ENCODE measurements around the gene SLC25A2.
A peak's percentile ranks its signal among the peaks of the same experiment; 100 is the strongest.
"Not testable (repeated sequence)": the region's sequence is repeated elsewhere in the genome, so short reads cannot be mapped to it uniquely, and the experiment has no call there.

The SLC25A2 gene

DNA sequence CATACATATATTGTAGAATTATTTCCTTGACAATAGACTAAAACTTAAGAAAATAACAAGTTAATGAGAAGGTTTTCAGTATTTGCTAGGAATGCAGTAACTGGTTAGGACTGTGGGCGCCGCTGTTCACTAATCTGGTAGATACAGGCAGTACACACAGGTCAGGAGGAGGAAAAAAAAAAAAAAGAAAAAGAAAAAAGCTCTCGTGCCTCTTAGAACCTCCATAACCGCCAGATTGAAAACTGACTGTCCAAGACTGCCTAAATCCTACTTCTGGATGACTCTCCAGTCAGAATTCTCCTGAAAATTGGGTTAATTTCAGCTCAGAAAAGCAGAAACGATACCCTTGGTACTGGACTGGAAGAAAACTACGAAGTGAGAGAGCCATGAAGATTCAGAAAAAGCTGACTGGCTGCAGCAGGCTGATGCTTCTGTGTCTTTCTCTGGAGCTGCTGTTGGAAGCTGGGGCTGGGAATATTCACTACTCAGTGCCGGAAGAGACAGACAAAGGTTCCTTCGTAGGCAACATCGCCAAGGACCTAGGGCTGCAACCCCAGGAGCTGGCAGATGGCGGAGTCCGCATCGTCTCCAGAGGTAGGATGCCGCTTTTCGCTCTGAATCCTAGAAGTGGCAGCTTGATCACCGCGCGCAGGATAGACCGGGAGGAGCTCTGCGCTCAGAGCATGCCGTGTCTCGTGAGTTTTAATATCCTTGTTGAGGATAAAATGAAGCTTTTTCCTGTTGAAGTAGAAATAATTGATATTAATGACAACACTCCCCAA, 26.6 kb upstream of the SLC25A2 start, which contains the start of gene PCDHGA1:
Gene PCDHGA1 (plus strand): TSS at position 216 of the 782 bp plus-strand sequence.
- Histone ChIP-seq H3K4me3 (ENCODE audit: low read length) (no peak within 1 kb of the TSS), H3K27ac (ENCODE audit: low read length) (no peak within 1 kb of the TSS), H3K9me3 (ENCODE audit: control insufficient read depth, low read depth, low read length) (peaks cover 8% of the 10 kb centered on the region), H3K9ac (ENCODE audit: low read length) (no peak within 1 kb of the TSS), H3K36me3 (ENCODE audit: control insufficient read depth, low read depth, low read length) (no peaks in the 10 kb centered on the region), H3K27me3 (ENCODE audit: control insufficient read depth, insufficient read depth, low read length) (no peaks in the 10 kb centered on the region), H3K4me1 (ENCODE audit: control insufficient read depth, low read depth, low read length) (no peaks in the 10 kb centered on the region)

GRCh38 chr5:141328231-141328630, 24.4 kb upstream of the SLC25A2 start:
- no peaks in the 10 kb centered on the region for H3K36me3 ChIP-seq (ENCODE audit: control insufficient read depth, low read depth, low read length)
- no peak overlapping the region for H3K4me3 ChIP-seq (ENCODE audit: low read length)
- peaks cover 8% of the 10 kb centered on the region for H3K9me3 ChIP-seq (ENCODE audit: control insufficient read depth, low read depth, low read length)

DNA sequence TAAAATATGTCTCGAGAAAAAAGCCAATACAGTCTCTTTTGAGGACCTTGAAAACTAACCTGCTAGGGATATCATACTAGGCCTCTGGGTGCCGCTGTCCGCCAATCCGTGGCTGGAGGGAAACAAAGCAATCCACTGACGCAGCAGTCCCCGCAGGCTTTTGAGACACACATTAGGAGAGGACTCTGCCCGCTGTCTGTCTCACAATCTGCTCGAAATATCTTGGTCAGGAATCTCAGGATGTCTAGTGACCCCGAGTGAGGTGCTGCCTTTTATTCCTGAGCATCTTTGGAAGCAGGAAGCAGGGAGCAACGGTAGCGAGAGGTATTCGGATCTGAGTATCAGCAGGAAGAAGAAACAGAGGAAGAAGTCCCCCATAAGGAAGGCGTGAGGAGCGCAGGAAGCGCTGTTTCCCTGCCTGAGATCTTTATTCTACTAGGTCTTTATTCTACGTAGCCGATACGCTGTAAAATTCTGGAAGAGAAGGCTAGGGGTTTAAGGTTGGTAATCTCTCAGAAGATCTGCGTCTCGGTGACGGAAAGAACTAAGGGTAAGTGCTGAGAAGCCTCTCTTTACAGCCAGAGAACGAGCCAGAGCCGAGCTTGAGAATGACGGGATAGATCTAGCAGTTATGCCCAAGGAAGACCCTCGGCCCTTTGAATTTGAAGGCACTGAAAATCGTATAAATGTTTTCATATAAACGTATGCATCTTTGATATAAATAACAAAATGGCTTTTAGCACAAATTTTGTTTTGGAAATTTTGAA, 22.4 kb upstream of the SLC25A2 start:
- peak overlapping the region; percentile 57 for H3K9ac ChIP-seq (ENCODE audit: low read length)
- peak overlapping the region; percentile 55 for H3K27ac ChIP-seq (ENCODE audit: low read length)
- no peaks in the 10 kb centered on the region for H3K36me3 ChIP-seq (ENCODE audit: control insufficient read depth, low read depth, low read length)
- peaks cover 4% of the 10 kb centered on the region for H3K9me3 ChIP-seq (ENCODE audit: control insufficient read depth, low read depth, low read length)
- peak overlapping the region; percentile 64 for H3K4me3 ChIP-seq (ENCODE audit: low read length)
- no peaks in the 10 kb centered on the region for H3K4me1 ChIP-seq (ENCODE audit: control insufficient read depth, low read depth, low read length)
- H3K27me3 ChIP-seq (ENCODE audit: control insufficient read depth, insufficient read depth, low read length), result no peaks in the 10 kb centered on the region

More at GRCh38 chr5:141328231-141328630, 24.4 kb upstream of the SLC25A2 start:
- no peaks in the 10 kb centered on the region for H3K4me1 ChIP-seq (ENCODE audit: control insufficient read depth, low read depth, low read length)
- no peaks in the 10 kb centered on the region for H3K27me3 ChIP-seq (ENCODE audit: control insufficient read depth, insufficient read depth, low read length)
- H3K9ac ChIP-seq (ENCODE audit: low read length), result no peak overlapping the region
- H3K27ac ChIP-seq (ENCODE audit: low read length), result no peak overlapping the region

- H3K9me3 ChIP-seq (ENCODE audit: control insufficient read depth, low read depth, low read length), result peaks cover 23% of the 10 kb centered on the region
- H3K9ac ChIP-seq (ENCODE audit: low read length), result no peak overlapping the region
- no peaks in the 10 kb centered on the region for H3K27me3 ChIP-seq (ENCODE audit: control insufficient read depth, insufficient read depth, low read length)
- H3K27ac ChIP-seq (ENCODE audit: low read length), result no peak overlapping the region
- H3K36me3 ChIP-seq (ENCODE audit: control insufficient read depth, low read depth, low read length), result peaks cover 20% of the 10 kb centered on the region
- H3K4me1 ChIP-seq (ENCODE audit: control insufficient read depth, low read depth, low read length), result no peaks in the 10 kb centered on the region
- H3K4me3 ChIP-seq (ENCODE audit: low read length), result no peak overlapping the region
Observed at GRCh38 chr5:141322261-141322660, 18.4 kb upstream of the SLC25A2 start.

DNA sequence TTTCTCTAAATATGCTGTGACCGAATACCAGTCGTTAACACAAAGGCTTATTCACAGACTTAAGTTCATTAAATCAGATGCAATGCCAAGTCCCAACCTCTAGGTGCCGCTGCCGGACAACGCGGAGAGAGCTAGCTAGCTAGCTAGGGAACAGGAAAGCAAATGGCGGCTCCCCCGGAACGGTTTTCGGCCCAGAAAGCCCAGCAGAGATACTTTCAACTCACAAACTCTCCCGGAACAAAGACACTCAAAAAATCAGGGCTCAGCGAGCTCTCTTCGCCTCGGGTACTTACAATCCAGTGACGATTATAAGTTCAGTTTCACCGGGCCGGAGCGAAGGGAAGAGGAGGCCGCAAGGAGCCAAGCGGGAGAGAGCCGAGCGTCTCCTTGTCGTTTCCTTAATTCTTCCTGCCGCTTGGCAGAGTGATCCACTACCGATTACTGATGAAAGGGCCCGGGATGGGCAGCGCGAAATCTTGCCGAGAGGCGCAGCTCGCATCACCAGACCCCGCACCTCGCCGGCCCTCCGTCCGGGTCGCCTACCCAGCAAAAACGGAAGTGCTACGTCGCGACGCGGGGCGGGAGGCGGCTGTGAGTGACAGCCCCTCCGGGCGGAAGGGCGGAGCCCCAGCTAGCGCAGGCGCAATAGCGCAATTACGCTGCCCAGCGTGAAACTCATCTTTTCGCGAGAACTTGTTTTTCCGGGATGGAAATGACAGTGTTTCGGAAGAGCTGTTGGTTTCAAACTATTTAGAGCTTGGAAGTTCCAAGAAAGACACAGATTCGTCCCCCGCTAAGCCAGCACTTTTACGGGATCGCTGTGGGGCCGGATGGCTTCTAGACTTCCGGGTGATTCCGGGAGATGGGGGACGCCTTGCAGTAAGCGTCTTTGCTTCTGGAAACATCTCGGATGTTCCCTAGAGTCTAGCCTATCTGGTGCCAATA, 16.6 kb upstream of the SLC25A2 start, which contains the start of gene TAF7:
Gene TAF7 (minus strand): TSS at position 560 of the 945 bp plus-strand sequence. CDS start 740 bp downstream, outside the sequence.
- peaks cover 28% of the 10 kb centered on the region for H3K36me3 ChIP-seq (ENCODE audit: control insufficient read depth, low read depth, low read length)
- no peaks in the 10 kb centered on the region for H3K4me1 ChIP-seq (ENCODE audit: control insufficient read depth, low read depth, low read length)
- peak within 1 kb of the TSS; percentile 96 for H3K4me3 ChIP-seq (ENCODE audit: low read length)
- no peaks in the 10 kb centered on the region for H3K27me3 ChIP-seq (ENCODE audit: control insufficient read depth, insufficient read depth, low read length)
- peak within 1 kb of the TSS; percentile 98 for H3K9ac ChIP-seq (ENCODE audit: low read length)
- peak within 1 kb of the TSS; percentile 97 for H3K27ac ChIP-seq (ENCODE audit: low read length)
- H3K9me3 ChIP-seq (ENCODE audit: control insufficient read depth, low read depth, low read length), result peaks cover 26% of the 10 kb centered on the region

- Histone ChIP-seq H3K4me1 (ENCODE audit: control insufficient read depth, low read depth, low read length) (no peaks in the 10 kb centered on the region), H3K9me3 (ENCODE audit: control insufficient read depth, low read depth, low read length) (peaks cover 26% of the 10 kb centered on the region), H3K4me3 (ENCODE audit: low read length) (peak overlapping the region; percentile 96), H3K27ac (ENCODE audit: low read length) (no peak overlapping the region), H3K27me3 (ENCODE audit: control insufficient read depth, insufficient read depth, low read length) (no peaks in the 10 kb centered on the region), H3K36me3 (ENCODE audit: control insufficient read depth, low read depth, low read length) (peaks cover 28% of the 10 kb centered on the region), H3K9ac (ENCODE audit: low read length) (peak overlapping the region; percentile 98)
Observed at GRCh38 chr5:141319699-141320098, 15.8 kb upstream of the SLC25A2 start.

GRCh38 chr5:141319202-141319601, 15.4 kb upstream of the SLC25A2 start:
- H3K27ac ChIP-seq (ENCODE audit: low read length), result no peak overlapping the region
- H3K4me3 ChIP-seq (ENCODE audit: low read length), result peak overlapping the region; percentile 96
- peaks cover 28% of the 10 kb centered on the region for H3K36me3 ChIP-seq (ENCODE audit: control insufficient read depth, low read depth, low read length)
- peaks cover 26% of the 10 kb centered on the region for H3K9me3 ChIP-seq (ENCODE audit: control insufficient read depth, low read depth, low read length)
- H3K9ac ChIP-seq (ENCODE audit: low read length), result no peak overlapping the region
- H3K4me1 ChIP-seq (ENCODE audit: control insufficient read depth, low read depth, low read length), result no peaks in the 10 kb centered on the region
- H3K27me3 ChIP-seq (ENCODE audit: control insufficient read depth, insufficient read depth, low read length), result no peaks in the 10 kb centered on the region

- H3K27ac ChIP-seq (ENCODE audit: low read length); H3K9ac ChIP-seq (ENCODE audit: low read length); H3K27me3 ChIP-seq (ENCODE audit: control insufficient read depth, insufficient read depth, low read length); H3K4me1 ChIP-seq (ENCODE audit: control insufficient read depth, low read depth, low read length); H3K4me3 ChIP-seq (ENCODE audit: low read length): not testable (repeated sequence)
- Histone ChIP-seq H3K9me3 (ENCODE audit: control insufficient read depth, low read depth, low read length) (peaks cover 26% of the 10 kb centered on the region), H3K36me3 (ENCODE audit: control insufficient read depth, low read depth, low read length) (peaks cover 28% of the 10 kb centered on the region)
Observed at GRCh38 chr5:141316963-141317362, 13.1 kb upstream of the SLC25A2 start.

- Histone ChIP-seq H3K27ac (ENCODE audit: low read length) (no peak overlapping the region), H3K9me3 (ENCODE audit: control insufficient read depth, low read depth, low read length) (peaks cover 13% of the 10 kb centered on the region), H3K27me3 (ENCODE audit: control insufficient read depth, insufficient read depth, low read length) (no peaks in the 10 kb centered on the region), H3K4me1 (ENCODE audit: control insufficient read depth, low read depth, low read length) (no peaks in the 10 kb centered on the region), H3K36me3 (ENCODE audit: control insufficient read depth, low read depth, low read length) (peaks cover 16% of the 10 kb centered on the region), H3K4me3 (ENCODE audit: low read length) (no peak overlapping the region), H3K9ac (ENCODE audit: low read length) (no peak overlapping the region)
Observed at GRCh38 chr5:141313711-141314110, 9.9 kb upstream of the SLC25A2 start.

DNA sequence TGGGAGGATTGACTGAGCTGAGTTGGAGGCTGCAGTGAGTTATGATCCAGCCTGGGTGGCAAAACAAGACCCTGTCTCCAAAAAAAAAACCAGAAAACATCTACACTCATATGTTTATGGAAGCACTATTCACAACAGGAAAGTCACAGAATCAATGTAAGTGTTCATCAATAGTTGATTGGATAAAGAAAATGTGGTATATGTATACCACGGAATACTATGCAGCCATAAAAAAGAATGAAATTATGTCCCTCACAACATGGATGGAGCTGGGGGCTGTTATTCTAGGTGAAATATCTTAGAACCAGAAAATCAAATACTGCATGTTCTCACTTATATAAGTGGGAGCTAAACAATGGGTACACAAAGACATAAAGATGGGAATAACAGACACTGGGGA, 2.8 kb upstream of the SLC25A2 start:
- H3K9me3 ChIP-seq (ENCODE audit: control insufficient read depth, low read depth, low read length), result no peaks in the 10 kb centered on the region
- no peak overlapping the region for H3K9ac ChIP-seq (ENCODE audit: low read length)
- H3K4me3 ChIP-seq (ENCODE audit: low read length), result no peak overlapping the region
- H3K27me3 ChIP-seq (ENCODE audit: control insufficient read depth, insufficient read depth, low read length), result no peaks in the 10 kb centered on the region
- no peaks in the 10 kb centered on the region for H3K4me1 ChIP-seq (ENCODE audit: control insufficient read depth, low read depth, low read length)
- no peak overlapping the region for H3K27ac ChIP-seq (ENCODE audit: low read length)
- no peaks in the 10 kb centered on the region for H3K36me3 ChIP-seq (ENCODE audit: control insufficient read depth, low read depth, low read length)

GRCh38 chr5:141298376-141298775, 5.5 kb downstream of the SLC25A2 start:
- H3K27ac ChIP-seq (ENCODE audit: low read length), result no peak overlapping the region

More at GRCh38 chr5:141298376-141298775, 5.5 kb downstream of the SLC25A2 start:
- Histone ChIP-seq H3K4me1 (ENCODE audit: control insufficient read depth, low read depth, low read length) (no peaks in the 10 kb centered on the region), H3K27me3 (ENCODE audit: control insufficient read depth, insufficient read depth, low read length) (no peaks in the 10 kb centered on the region), H3K36me3 (ENCODE audit: control insufficient read depth, low read depth, low read length) (no peaks in the 10 kb centered on the region), H3K4me3 (ENCODE audit: low read length) (no peak overlapping the region), H3K9me3 (ENCODE audit: control insufficient read depth, low read depth, low read length) (no peaks in the 10 kb centered on the region), H3K9ac (ENCODE audit: low read length) (no peak overlapping the region)
